K562 (cell line): ENCODE results near the gene LRP2.

ENCODE experiments used
- YY1 ChIP-seq, 3 experiments: IDR thresholded peaks; 2 replicates each; pipeline ENCODE4 v1.6.1; 2011; ENCODE audit warnings: low read length in 2 of 3, mild to moderate bottlenecking in 2 of 3, moderate library complexity in 2 of 3, borderline replicate concordance in 1 of 3, control low read depth in 1 of 3, low read depth in 1 of 3; ENCODE audit not compliant: insufficient read depth in 3 of 3, insufficient replicate concordance in 2 of 3, control insufficient read depth in 1 of 3, insufficient read length in 1 of 3; ENCODE audit errors: extremely low read depth in 1 of 3
- ZNF133 ChIP-seq: fragments of 250-450 bp; sonication (Bioruptor Pico); IDR thresholded peaks from 2 replicates; pipeline ENCODE4 v1.4.0; 2020; ENCODE audit warnings: mild to moderate bottlenecking
- TF ChIP-seq, protein P1 (sequence below): fragments of 250-450 bp; sonication (Bioruptor Pico); IDR thresholded peaks from 2 replicates; pipeline ENCODE4 v1.5.0; 2021; ENCODE audit warnings: mild to moderate bottlenecking, borderline replicate concordance
- TF ChIP-seq, protein P2 (sequence below): fragments of 250-450 bp; sonication (Bioruptor Pico); IDR thresholded peaks from 2 replicates; pipeline ENCODE4 v1.5.0; 2020; ENCODE audit warnings: mild to moderate bottlenecking, borderline replicate concordance

DNA sequence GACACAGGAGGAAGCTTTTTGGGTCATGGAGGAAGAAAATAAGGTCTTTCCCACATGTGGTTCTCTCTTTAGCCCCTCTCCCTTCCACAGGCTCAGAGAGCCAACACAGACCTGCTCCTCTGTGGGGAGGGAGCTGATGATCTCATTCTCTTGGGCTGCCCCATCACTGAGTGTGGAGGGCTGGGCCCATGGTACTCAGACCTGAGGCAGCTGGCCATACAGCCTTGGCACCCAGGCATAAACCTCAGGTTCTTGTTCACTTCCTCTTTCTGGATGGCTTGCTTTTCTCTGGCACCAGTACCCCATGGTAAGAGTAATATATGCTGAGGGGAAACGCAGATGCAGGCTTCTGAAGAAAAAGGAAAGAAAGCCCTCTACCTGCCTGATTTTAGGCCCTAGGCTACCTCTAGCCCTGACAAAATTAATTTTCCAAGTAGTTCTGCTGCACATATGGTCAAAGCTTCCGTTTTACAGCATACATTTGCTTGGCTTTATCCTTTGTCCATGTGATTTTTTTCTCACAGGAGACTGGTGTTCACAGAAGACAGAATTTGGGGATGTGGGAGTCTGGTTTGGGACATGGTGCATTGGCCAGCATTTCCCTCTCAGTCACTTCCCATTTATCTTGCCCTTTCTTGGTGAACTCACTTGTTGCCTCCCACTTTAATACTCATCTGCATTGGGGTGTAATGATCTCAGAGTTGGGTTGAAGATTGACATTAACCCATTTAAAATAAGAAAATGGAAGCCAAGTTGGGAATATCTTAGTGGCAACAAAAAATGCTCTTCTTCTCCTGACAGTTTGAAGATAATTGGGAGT is 281.9 kb downstream of the LRP2 start:
- TF ChIP-seq, protein P1, sequence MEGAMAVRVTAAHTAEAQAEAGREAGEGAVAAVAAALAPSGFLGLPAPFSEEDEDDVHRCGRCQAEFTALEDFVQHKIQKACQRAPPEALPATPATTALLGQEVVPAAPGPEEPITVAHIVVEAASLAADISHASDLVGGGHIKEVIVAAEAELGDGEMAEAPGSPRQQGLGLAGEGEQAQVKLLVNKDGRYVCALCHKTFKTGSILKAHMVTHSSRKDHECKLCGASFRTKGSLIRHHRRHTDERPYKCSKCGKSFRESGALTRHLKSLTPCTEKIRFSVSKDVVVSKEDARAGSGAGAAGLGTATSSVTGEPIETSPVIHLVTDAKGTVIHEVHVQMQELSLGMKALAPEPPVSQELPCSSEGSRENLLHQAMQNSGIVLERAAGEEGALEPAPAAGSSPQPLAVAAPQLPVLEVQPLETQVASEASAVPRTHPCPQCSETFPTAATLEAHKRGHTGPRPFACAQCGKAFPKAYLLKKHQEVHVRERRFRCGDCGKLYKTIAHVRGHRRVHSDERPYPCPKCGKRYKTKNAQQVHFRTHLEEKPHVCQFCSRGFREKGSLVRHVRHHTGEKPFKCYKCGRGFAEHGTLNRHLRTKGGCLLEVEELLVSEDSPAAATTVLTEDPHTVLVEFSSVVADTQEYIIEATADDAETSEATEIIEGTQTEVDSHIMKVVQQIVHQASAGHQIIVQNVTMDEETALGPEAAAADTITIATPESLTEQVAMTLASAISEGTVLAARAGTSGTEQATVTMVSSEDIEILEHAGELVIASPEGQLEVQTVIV (CRISPR knock-in tag) = no peak
- TF ChIP-seq, protein P2, sequence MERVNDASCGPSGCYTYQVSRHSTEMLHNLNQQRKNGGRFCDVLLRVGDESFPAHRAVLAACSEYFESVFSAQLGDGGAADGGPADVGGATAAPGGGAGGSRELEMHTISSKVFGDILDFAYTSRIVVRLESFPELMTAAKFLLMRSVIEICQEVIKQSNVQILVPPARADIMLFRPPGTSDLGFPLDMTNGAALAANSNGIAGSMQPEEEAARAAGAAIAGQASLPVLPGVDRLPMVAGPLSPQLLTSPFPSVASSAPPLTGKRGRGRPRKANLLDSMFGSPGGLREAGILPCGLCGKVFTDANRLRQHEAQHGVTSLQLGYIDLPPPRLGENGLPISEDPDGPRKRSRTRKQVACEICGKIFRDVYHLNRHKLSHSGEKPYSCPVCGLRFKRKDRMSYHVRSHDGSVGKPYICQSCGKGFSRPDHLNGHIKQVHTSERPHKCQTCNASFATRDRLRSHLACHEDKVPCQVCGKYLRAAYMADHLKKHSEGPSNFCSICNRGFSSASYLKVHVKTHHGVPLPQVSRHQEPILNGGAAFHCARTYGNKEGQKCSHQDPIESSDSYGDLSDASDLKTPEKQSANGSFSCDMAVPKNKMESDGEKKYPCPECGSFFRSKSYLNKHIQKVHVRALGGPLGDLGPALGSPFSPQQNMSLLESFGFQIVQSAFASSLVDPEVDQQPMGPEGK = no peak
- TF ChIP-seq ZNF133 (CRISPR knock-in tag) (no peak), YY1 (IDR thresholded peaks at IDR 0.05; ENCODE audit: borderline replicate concordance in 1 of 3, control insufficient read depth in 1 of 3, extremely low read depth in 1 of 3, insufficient read depth in 3 of 3, insufficient read length in 1 of 3, insufficient replicate concordance in 2 of 3, low read depth in 1 of 3, low read length in 2 of 3) (no peak)
